ENCODE data around the gene CHTOP. TPM values are rescaled to one million over a fixed set of nuclear protein-coding genes. Genes with fewer than 3 reads are reported as not detected.

CHTOP gene
- total RNA-seq, 3 donors from 2014 or later = 37.1 to 112 (median 71.8) TPM

DNA sequence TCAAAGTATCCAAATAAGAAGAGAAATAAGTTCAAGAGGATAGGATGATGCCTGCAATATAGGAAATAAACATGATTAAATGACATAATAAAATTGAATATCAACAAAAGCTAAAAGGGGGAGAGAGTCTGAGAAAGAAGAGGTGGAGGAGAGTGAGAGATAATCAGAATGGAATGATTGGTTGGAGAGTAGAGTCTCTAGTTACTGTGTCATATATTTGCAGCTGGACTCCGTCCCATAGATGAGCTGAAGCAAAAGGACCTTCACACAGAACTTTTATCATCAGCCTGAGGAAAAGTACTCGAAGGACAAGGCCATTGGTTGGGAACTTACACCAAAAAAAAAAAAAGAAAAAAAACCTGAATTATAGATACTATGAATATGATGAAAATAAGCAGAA, 45.4 kb upstream of the CHTOP start:
- DNase-seq (ENCODE audit: low spot score in 2 of 2) = no peak
- no peak overlapping the region for H3K27ac ChIP-seq
- H3K9me3 ChIP-seq = no peaks in the 10 kb centered on the region
- H3K4me1 ChIP-seq = no peaks in the 10 kb centered on the region
- intact Hi-C loops (cut with DNase I; ENCODE audit: low total_unique reads) = no loop called here
- TF ChIP-seq POLR2A (IDR thresholded peaks at IDR 0.05) = no peak
- TF ChIP-seq POLR2AphosphoS5 (IDR thresholded peaks at IDR 0.05) = no peak
- TF ChIP-seq, protein P1, sequence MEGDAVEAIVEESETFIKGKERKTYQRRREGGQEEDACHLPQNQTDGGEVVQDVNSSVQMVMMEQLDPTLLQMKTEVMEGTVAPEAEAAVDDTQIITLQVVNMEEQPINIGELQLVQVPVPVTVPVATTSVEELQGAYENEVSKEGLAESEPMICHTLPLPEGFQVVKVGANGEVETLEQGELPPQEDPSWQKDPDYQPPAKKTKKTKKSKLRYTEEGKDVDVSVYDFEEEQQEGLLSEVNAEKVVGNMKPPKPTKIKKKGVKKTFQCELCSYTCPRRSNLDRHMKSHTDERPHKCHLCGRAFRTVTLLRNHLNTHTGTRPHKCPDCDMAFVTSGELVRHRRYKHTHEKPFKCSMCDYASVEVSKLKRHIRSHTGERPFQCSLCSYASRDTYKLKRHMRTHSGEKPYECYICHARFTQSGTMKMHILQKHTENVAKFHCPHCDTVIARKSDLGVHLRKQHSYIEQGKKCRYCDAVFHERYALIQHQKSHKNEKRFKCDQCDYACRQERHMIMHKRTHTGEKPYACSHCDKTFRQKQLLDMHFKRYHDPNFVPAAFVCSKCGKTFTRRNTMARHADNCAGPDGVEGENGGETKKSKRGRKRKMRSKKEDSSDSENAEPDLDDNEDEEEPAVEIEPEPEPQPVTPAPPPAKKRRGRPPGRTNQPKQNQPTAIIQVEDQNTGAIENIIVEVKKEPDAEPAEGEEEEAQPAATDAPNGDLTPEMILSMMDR (IDR thresholded peaks at IDR 0.05) = no peak
- H3K4me3 ChIP-seq = no peak overlapping the region
- H3K36me3 ChIP-seq = no peaks in the 10 kb centered on the region
- no peaks in the 10 kb centered on the region for H3K27me3 ChIP-seq

DNA sequence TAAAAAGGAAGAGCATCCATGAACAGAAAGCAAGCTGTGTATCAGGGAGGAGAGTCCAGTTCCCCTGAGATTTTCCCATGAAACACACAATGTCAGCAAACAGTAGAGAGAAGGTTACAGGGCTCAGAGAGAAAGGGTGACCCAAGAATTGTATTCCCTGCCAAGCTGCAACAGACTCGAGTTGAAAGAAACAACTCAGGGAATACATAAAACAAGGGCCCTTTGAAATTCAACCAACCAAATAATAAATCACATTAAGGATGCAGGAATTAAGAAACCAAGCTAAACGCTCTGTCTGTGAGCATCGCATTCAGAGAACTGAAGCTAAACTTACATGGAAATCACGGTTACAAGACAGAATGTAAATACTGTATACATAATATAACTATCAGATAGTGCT, 41.1 kb upstream of the CHTOP start:
- Histone ChIP-seq H3K4me1 (no peaks in the 10 kb centered on the region), H3K4me3 (no peak overlapping the region), H3K36me3 (no peaks in the 10 kb centered on the region), H3K27me3 (no peaks in the 10 kb centered on the region), H3K9me3 (no peaks in the 10 kb centered on the region), H3K27ac (no peak overlapping the region)
- DNase-seq (ENCODE audit: low spot score in 2 of 2) = no peak
- TF ChIP-seq POLR2A (IDR thresholded peaks at IDR 0.05) (no peak), POLR2AphosphoS5 (IDR thresholded peaks at IDR 0.05) (no peak)
- intact Hi-C loops (cut with DNase I; ENCODE audit: low total_unique reads) = no loop called here

- H3K4me3 ChIP-seq = no peak overlapping the region
- TF ChIP-seq, protein P1 (IDR thresholded peaks at IDR 0.05) = no peak
- TF ChIP-seq POLR2A (IDR thresholded peaks at IDR 0.05) (no peak), POLR2AphosphoS5 (IDR thresholded peaks at IDR 0.05) (no peak)
- no peaks in the 10 kb centered on the region for H3K4me1 ChIP-seq
- no peaks in the 10 kb centered on the region for H3K9me3 ChIP-seq
- no peak overlapping the region for H3K27ac ChIP-seq
- intact Hi-C loops (cut with DNase I; ENCODE audit: low total_unique reads) = no loop called here
- no peaks in the 10 kb centered on the region for H3K27me3 ChIP-seq
- no peak for DNase-seq (ENCODE audit: low spot score in 2 of 2)
- no peaks in the 10 kb centered on the region for H3K36me3 ChIP-seq
Measured at GRCh38 chr1:153597206-153597605, 36.7 kb upstream of the CHTOP start.

- no peak for TF ChIP-seq POLR2AphosphoS5 (IDR thresholded peaks at IDR 0.05)
- TF ChIP-seq POLR2A (IDR thresholded peaks at IDR 0.05) = no peak
- TF ChIP-seq, protein P1 (IDR thresholded peaks at IDR 0.05) = no peak
- intact Hi-C loops (cut with DNase I; ENCODE audit: low total_unique reads) = no loop called here
- no peak overlapping the region for H3K27ac ChIP-seq
- no peaks in the 10 kb centered on the region for H3K4me1 ChIP-seq
- no peak for DNase-seq (ENCODE audit: low spot score in 2 of 2)
- H3K4me3 ChIP-seq = no peak overlapping the region
- no peaks in the 10 kb centered on the region for H3K27me3 ChIP-seq
- H3K9me3 ChIP-seq = no peaks in the 10 kb centered on the region
- H3K36me3 ChIP-seq = no peaks in the 10 kb centered on the region
Measured at GRCh38 chr1:153598309-153599172, 35.3 kb upstream of the CHTOP start.

DNA sequence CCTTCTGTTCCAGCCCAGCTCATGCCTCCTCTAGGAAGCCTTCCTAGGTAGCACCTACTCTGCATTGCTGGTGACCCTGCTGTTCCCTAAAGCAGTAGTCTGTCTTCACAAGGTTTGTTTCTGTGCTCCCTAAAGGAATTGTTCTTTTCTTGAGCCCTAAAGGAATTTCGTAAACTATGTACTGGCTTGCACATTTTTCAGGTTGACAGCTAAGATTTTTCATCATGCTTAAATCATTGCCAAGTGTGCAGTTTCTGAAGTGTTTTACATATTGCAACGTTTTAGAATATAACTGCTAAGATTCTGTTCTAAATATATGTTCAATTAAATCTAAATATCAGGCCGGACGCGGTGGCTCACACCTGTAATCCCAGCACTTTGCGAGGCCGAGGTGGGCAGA, 34.0 kb upstream of the CHTOP start:
- no peaks in the 10 kb centered on the region for H3K27me3 ChIP-seq
- no peaks in the 10 kb centered on the region for H3K9me3 ChIP-seq
- DNase-seq (ENCODE audit: low spot score in 2 of 2) = no peak
- no peaks in the 10 kb centered on the region for H3K36me3 ChIP-seq
- no peak for TF ChIP-seq POLR2A (IDR thresholded peaks at IDR 0.05)
- no peak for TF ChIP-seq POLR2AphosphoS5 (IDR thresholded peaks at IDR 0.05)
- TF ChIP-seq, protein P1 (IDR thresholded peaks at IDR 0.05) = no peak
- H3K4me1 ChIP-seq = no peaks in the 10 kb centered on the region
- intact Hi-C loops (cut with DNase I; ENCODE audit: low total_unique reads) = no loop called here
- no peak overlapping the region for H3K4me3 ChIP-seq
- H3K27ac ChIP-seq = no peak overlapping the region

All from breast epithelium (tissue), 4 donors.